Measurements from ENCODE around the gene DDI2.

DDI2 gene

GRCh38 chr1:15700508-15700907, 83.2 kb downstream of the DDI2 start:
- in situ Hi-C loops (cut with MboI; ENCODE audit: low sequenced_read_pairs) = no loop called here

DNA sequence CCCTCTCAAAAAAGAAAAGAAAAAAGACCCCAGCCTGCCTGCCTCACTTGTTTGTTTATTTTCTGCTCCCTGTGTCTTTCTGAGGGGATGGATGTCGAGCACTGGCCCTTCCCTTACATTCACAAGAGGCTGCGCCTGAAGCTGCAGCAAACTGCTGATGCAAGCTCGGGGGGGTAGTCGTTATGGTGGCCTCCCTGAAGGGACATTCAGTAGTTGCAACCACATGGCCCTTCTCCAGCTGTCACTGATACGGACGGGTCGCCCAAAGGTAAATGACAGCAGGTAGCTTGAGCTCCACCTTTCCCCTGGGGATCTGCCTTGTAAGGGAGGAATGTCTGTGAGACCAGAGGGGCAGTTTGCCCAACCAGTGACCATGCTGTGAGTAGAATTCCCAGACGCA, 84.5 kb downstream of the DDI2 start:
- in situ Hi-C loops (cut with MboI; ENCODE audit: low sequenced_read_pairs) = no loop called here

DNA sequence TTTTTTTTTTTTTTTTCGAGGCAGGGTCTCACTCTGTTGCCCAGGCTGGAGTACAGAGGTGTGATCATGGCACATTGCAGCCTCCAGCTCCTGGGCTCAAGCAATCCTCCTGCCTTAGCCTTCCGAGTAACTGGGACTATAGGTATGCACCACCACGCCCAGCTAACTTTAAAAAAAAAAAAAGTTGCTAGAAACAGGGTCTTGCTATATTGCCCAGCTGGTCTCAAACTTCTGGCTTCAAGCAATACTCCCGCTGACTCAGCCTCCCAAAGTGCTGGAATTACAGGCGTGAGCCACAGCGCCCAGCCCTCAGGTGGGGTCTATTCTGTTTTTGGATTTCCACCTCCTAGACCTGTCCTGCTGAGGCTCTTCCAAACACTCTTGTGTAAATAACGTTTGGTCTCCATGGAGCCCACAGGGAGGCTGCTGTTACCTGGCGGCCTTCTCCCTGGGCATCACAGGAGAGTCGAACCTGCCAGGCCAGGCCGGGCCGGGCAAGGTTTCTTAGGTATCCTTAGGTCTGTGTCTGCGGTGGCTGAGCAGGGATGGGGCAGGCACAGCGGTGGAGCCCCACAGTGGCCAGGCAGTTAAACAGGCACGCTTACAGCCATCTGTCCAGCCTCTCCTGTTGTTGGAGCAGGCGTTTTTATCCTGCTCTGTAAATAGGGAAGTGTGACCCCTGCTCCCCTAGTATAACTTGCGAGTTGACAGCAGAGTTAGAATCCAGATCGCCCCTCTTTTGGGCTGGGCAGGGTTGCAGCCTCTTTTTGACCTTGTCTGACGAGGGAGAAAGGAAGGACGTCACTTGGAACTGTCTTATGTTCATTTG, 85.7 kb downstream of the DDI2 start:
- in situ Hi-C loops (cut with MboI; ENCODE audit: low sequenced_read_pairs) = no loop called here

DNA sequence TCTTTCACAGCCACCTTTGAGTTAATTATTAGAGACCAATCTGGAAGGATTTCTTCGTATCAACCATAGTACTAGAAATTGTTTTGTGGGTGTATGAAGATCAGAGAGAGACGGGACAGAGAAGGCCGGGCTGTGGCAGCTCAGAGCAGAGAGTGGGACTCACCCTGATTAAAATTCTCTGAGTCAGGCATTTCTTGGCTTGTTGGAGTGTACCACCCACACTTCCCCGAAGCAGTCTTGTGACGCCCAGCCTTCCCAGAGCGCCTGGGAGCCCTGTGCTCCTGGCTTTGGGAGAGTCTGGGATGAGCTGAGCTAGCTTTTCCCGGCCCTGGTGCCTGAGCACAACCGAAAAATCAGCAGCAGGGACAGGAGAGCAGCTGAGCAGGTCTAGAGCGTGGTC, 86.3 kb downstream of the DDI2 start:
- in situ Hi-C loops (cut with MboI; ENCODE audit: low sequenced_read_pairs) = no loop called here

DNA sequence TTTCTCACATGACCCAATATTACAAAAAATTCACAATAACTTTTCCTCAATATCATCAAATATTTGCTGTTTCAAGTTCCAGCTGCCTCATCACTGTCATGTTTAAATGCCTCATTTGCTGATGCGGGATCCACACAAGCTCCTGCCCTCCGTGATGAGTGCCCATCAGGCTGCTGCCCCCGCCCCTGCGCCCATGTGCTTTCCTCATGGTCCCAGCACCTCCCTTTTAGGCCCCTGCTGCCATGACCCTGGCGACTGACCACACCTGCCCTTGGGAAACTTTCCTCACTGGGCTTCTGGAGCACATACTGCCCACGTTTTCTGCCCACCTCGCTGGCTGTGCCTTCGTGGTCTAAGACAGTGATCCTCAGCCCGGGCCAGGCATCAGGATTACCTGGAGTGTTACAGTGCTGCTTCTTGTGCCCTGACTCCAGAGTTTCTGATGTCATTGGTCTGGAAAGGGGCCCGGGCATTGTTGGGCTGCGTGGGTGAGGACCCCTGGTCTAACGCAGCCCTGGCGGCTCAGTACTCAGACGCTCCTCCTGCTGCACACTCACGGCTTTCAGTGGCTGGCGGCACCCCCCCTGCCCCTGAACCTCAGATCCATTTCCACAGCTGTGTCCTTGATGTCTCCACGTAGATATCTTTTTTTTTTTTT, 87.4 kb downstream of the DDI2 start:
- in situ Hi-C loops (cut with MboI; ENCODE audit: low sequenced_read_pairs) = no loop called here

GRCh38 chr1:15705184-15705566, 87.9 kb downstream of the DDI2 start:
- in situ Hi-C loops (cut with MboI; ENCODE audit: low sequenced_read_pairs) = no loop called here

- in situ Hi-C loops (cut with MboI; ENCODE audit: low sequenced_read_pairs) = no loop called here
Observed at GRCh38 chr1:15706751-15707150, 89.5 kb downstream of the DDI2 start.

DNA sequence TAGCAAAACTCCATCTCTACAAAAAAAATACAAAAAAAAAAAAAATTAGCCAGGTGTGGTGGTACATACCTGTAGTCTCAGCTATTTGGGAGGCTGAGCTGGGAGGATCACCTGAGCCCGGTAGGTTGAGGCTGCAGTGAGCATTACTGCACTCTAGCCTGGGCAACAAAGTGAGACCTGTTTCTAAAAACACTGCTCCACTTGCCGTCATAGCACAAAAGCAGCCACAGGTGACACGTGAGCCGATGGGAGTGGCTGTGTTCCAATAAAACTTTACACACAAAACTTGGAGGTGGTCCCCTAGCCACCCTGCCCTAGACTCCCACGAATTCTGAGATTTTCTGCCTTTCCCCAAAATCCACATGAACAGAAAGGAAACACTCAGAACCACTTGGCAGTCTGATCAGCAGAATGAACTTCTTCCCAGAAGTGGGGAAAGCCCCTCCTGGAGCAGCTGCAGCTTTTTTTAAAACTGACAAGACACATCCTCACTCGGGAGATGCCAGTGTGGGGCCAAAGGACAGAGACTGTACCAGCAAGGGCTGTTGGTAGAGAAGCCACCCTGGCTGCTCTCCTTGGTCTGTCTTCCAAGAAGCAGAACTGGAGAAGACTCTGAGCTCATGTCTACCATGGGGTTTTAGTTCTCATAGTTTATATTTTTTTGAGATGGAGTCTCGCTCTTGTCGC, 90.1 kb downstream of the DDI2 start:
- in situ Hi-C loops (cut with MboI; ENCODE audit: low sequenced_read_pairs) = no loop called here

DNA sequence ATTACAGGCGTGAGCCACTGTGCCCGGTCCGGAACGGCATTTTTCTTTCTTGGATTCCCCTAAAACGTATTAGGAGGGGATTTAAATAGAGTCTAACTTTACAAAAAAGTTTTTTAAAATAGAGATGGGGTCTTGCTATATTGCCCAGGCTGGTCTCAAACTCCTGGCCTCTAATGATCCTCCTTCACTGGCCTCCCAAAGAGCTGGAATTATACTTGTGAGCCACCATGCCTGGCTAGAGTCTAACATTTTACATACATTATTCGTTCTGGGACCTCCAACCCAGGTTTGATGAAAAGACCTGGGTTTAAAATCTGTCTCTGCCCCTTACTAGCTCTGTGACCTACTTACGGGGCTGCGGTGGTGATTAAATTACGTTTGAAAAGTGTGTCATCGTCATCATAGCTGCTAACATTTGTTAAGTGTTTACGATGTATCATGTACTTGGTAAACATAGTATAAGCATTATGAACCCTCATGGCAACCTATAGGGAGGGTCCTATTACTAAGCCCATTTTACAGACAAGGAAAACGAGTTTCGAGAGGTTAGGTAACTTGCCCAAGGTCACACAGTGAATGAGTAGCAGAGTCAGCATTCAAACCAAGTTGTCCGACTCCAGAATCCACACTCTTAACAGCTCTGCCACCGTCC, 91.4 kb downstream of the DDI2 start:
- in situ Hi-C loops (cut with MboI; ENCODE audit: low sequenced_read_pairs) = no loop called here

DNA sequence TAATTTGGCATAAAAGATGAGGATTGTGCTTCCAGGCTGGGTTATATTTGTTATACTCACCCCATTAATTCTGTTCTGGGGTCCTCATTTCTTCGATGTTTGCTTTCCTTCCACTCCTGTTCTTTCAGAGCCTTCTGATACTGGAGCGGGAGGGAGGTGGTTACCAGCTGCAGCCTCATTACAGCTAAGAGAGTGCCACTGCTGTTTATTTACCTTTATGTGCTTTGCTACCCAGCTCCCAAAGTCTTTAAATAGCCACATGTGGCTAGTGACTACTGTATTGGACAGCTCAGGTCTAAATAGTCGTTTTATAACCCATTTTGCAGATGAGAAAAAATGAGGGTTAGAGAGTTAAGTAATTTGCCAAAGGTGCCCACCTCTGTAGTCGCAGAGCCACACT, 92.0 kb downstream of the DDI2 start:
- in situ Hi-C loops (cut with MboI; ENCODE audit: low sequenced_read_pairs) = no loop called here

- in situ Hi-C loops (cut with MboI; ENCODE audit: low sequenced_read_pairs) = no loop called here
Observed at GRCh38 chr1:15712168-15712567, 94.9 kb downstream of the DDI2 start.

DNA sequence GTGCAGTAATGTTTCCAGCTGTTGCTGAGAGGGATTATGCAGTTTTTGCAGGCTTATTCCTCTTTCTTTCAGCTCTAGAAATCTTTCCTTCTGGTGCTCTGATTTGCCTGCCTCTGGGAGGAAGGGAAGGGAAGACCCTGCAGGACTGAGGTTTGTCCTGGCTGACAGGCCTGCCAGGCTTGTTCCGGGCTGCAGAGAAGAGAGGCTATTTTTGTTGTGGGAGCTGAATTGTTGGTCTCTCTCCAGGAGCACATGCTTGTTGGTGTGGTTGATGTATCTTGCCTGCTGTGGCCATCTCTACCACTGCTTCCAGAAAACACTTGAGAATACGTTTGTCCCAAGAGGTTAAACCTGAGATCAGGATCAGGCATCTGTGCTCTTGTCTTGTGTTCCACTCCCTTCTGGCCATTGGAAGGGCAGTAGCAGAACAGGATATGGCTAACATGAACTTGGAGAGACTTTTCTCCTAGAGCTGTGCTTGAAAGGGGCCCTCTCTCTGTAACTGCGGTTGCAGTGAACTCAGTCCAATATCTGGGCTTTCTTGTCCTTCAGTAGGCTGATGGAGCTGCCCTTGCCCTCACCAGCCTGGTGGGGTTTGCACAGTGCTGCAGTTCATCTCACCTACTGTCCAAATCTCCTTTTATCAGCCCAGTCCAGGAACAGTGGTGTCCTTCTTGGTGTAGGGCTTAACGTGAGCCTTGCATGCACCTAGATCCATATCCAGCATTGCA, 97.3 kb downstream of the DDI2 start:
- in situ Hi-C loops (cut with MboI; ENCODE audit: low sequenced_read_pairs) = no loop called here

- in situ Hi-C loops (cut with MboI; ENCODE audit: low sequenced_read_pairs) = no loop called here
Observed at GRCh38 chr1:15717418-15718125, 100.3 kb downstream of the DDI2 start.

DNA sequence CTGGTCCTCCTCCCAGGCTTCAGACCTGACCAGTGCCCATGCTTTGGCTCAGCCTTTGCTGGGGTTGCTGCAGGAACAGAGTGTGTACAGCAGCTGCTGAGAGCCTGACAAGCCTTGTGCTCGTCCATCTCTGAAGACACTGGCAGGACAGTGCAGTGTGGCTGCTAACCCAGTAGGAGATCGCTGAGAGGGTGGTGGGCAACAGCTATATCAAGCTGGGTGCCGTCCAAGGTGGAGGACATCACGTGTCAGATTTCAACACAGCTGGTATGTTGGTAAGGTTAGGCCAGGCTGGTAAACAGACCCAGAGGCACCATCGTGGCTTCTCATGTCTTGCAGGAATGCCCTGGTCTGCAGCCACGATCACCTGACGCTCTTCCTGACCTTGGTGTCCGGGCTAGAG, 100.9 kb downstream of the DDI2 start:
- in situ Hi-C loops (cut with MboI; ENCODE audit: low sequenced_read_pairs) = no loop called here

All from HL-60/S4 treated with phorbol 12-myristate 13-acetate at 8.2 ng/mL for 4 days and 3 days (cell line).